ENCODE measurements around the gene CDC42SE1.

Gene CDC42SE1

GRCh38 chr1:151008244-151009205, 50.9 kb downstream of the CDC42SE1 start, which contains the start of gene PRUNE1:
PRUNE1 (plus strand) TSS chr1:151008449; CDS start chr1:151008633, 184 bp downstream.
- peak; percentile 95 for DNase-seq (ENCODE audit: low spot score)

GRCh38 chr1:151007853-151008243, 51.6 kb downstream of the CDC42SE1 start:
- DNase-seq (ENCODE audit: low spot score) = no peak

GRCh38 chr1:151006327-151007052, 52.9 kb downstream of the CDC42SE1 start, which contains the start of gene MINDY1:
MINDY1 (minus strand) TSS chr1:151006902; CDS start chr1:151002617, 4,285 bp downstream.
- peak; percentile 78 for DNase-seq (ENCODE audit: low spot score)

GRCh38 chr1:151005729-151006319, 53.6 kb downstream of the CDC42SE1 start:
- DNase-seq (ENCODE audit: low spot score) = no peak

- no peak for DNase-seq (ENCODE audit: low spot score)
These were observed 56.2 kb downstream of the CDC42SE1 start for GRCh38 chr1:151003180-151003579.

- DNase-seq (ENCODE audit: low spot score) = no peak
These were observed 56.8 kb downstream of the CDC42SE1 start for GRCh38 chr1:151002611-151003010.

GRCh38 chr1:151002051-151002450, 57.4 kb downstream of the CDC42SE1 start:
- DNase-seq (ENCODE audit: low spot score) = no peak

GRCh38 chr1:151001602-151002001, 57.8 kb downstream of the CDC42SE1 start:
- DNase-seq (ENCODE audit: low spot score) = no peak

Measured in ecto neural progenitor cell (in vitro differentiated cells).